IMR-90 (cell line): ENCODE results near the gene CDC42EP2. TPM values are rescaled to one million over a fixed set of nuclear protein-coding genes. Genes with fewer than 3 reads are reported as not detected.

ENCODE experiments used
- ATAC-seq: fragments of 200-7000 bp; cut with Tn5 transposase; 2 replicates; pipeline ENCODE4 v1.9.1; 2020; ENCODE audit warnings: low read depth, mild to moderate bottlenecking, moderate library complexity
- BruUV-seq: library from RNA; stranded (reverse); fragments of 400-500 nt; replicated peaks from 2 replicates; lab custom pipeline; 2021; lab: Mats Ljungman, UMichigan
- CTCF ChIA-PET: fragments of 300-600 bp; formaldehyde crosslinking; extraction: SDS; loops from one replicate; lab custom pipeline; 2021; ENCODE audit warnings: antibody characterized with exemption; lab: Yijun Ruan, JAX
- POLR2A ChIA-PET: fragments of 300-600 bp; sonication (Branson Sonifier 250); formaldehyde crosslinking; loops from one replicate; lab custom pipeline; 2022; ENCODE audit warnings: antibody characterized with exemption; ENCODE audit not compliant: unreplicated experiment; lab: Charles Lee
- DNase-seq: peaks from one replicate; pipeline ENCODE4 v3.0.0; 2013
- H2AFZ ChIP-seq: replicated peaks from 2 replicates; pipeline ENCODE3; 2013; ENCODE audit warnings: low read length, mild to moderate bottlenecking; ENCODE audit not compliant: poor library complexity
- H2AK5ac ChIP-seq: 2 replicates; pipeline ENCODE4 v1.6.1; 2013; ENCODE audit warnings: low read depth, low read length, inconsistent platforms
- H2AK9ac ChIP-seq: replicated peaks from 2 replicates; pipeline ENCODE3; 2013; ENCODE audit warnings: mild to moderate bottlenecking, low read depth, low read length, moderate library complexity; ENCODE audit not compliant: poor library complexity
- H2BK120ac ChIP-seq: 2 replicates; pipeline ENCODE4 v1.6.1; 2013; ENCODE audit warnings: low read depth, low read length, inconsistent platforms
- H2BK15ac ChIP-seq: 3 replicates; pipeline ENCODE4 v1.6.1; 2013; ENCODE audit warnings: low read depth, low read length, inconsistent platforms
- H2BK20ac ChIP-seq: 2 replicates; pipeline ENCODE4 v1.6.1; 2013; ENCODE audit warnings: low read depth, mild to moderate bottlenecking, inconsistent platforms, low read length, moderate library complexity
- H2BK5ac ChIP-seq: 2 replicates; pipeline ENCODE4 v1.6.1; 2013; ENCODE audit warnings: mild to moderate bottlenecking, low read depth, low read length, inconsistent platforms; ENCODE audit not compliant: poor library complexity, severe bottlenecking
- H3K14ac ChIP-seq: replicated peaks from 2 replicates; pipeline ENCODE4 v1.6.1; 2013; ENCODE audit warnings: low read depth, low read length, inconsistent platforms
- H3K18ac ChIP-seq: 2 replicates; pipeline ENCODE4 v1.6.1; 2013; ENCODE audit warnings: low read depth, low read length, control low read depth
- H3K23ac ChIP-seq: 2 replicates; pipeline ENCODE4 v1.6.1; 2013; ENCODE audit warnings: low read depth, low read length, inconsistent platforms
- H3K27ac ChIP-seq: 2 replicates; pipeline ENCODE4 v1.5.1; 2013; ENCODE audit warnings: mild to moderate bottlenecking, control low read depth, low read length; ENCODE audit not compliant: insufficient read depth
- H3K27me3 ChIP-seq: 2 replicates; pipeline ENCODE4 v1.6.1; 2013; ENCODE audit warnings: low read length; ENCODE audit not compliant: control insufficient read depth, insufficient read depth
- H3K36me3 ChIP-seq: 2 replicates; pipeline ENCODE4 v1.6.1; 2013; ENCODE audit warnings: low read length, mixed read lengths; ENCODE audit not compliant: control insufficient read depth, insufficient read depth
- H3K4ac ChIP-seq: 2 replicates; pipeline ENCODE4 v1.6.1; 2013; ENCODE audit warnings: low read depth, low read length, inconsistent platforms
- H3K4me1 ChIP-seq: 2 replicates; pipeline ENCODE4 v1.6.1; 2013; ENCODE audit warnings: low read length, mixed read lengths; ENCODE audit not compliant: control insufficient read depth, insufficient read depth
- H3K4me2 ChIP-seq: 2 replicates; pipeline ENCODE4 v1.6.1; 2013; ENCODE audit warnings: low read depth, mild to moderate bottlenecking, control low read depth, low read length, moderate library complexity
- H3K4me3 ChIP-seq: 2 replicates; pipeline ENCODE4 v1.5.1; 2013; ENCODE audit warnings: low read depth, mild to moderate bottlenecking, control low read depth, low read length, moderate library complexity; ENCODE audit not compliant: insufficient read depth
- H3K56ac ChIP-seq: 2 replicates; pipeline ENCODE4 v1.6.1; 2013; ENCODE audit warnings: low read length, inconsistent platforms; ENCODE audit not compliant: insufficient read depth; ENCODE audit errors: extremely low read depth
- H3K79me1 ChIP-seq, 2 experiments: 2 replicates each; pipeline ENCODE4 v1.6.1; 2013; ENCODE audit warnings: low read length in 2 of 2, inconsistent platforms in 1 of 2, low read depth in 1 of 2
- H3K9ac ChIP-seq: 2 replicates; pipeline ENCODE4 v1.6.1; 2013; ENCODE audit warnings: low read depth, low read length, control low read depth
- H3K9me1 ChIP-seq: 2 replicates; pipeline ENCODE4 v1.6.1; 2013; ENCODE audit warnings: low read length, inconsistent platforms; ENCODE audit not compliant: insufficient read depth
- H3K9me3 ChIP-seq: 2 replicates; pipeline ENCODE4 v1.6.1; 2013; ENCODE audit warnings: low read length; ENCODE audit not compliant: control insufficient read depth, insufficient read depth
- H4K20me1 ChIP-seq: 2 replicates; pipeline ENCODE4 v1.6.1; 2013; ENCODE audit warnings: low read length, inconsistent platforms; ENCODE audit not compliant: insufficient read depth
- H4K5ac ChIP-seq: 2 replicates; pipeline ENCODE4 v1.6.1; 2013; ENCODE audit warnings: mild to moderate bottlenecking, low read depth, low read length, control low read depth
- H4K8ac ChIP-seq, 2 experiments: 2 replicates each; pipeline ENCODE4 v1.6.1; 2013; ENCODE audit warnings: low read depth in 2 of 2, low read length in 2 of 2, control low read depth in 1 of 2, inconsistent platforms in 1 of 2
- H4K91ac ChIP-seq: 2 replicates; pipeline ENCODE4 v1.6.1; 2013; ENCODE audit warnings: low read depth, low read length, inconsistent platforms; ENCODE audit not compliant: insufficient read depth
- BHLHE40 ChIP-seq: fragments of 150-350 bp; IDR thresholded peaks from 2 replicates; pipeline ENCODE4 v1.6.1; 2016; ENCODE audit warnings: mild to moderate bottlenecking, low read depth, low read length
- CEBPB ChIP-seq: IDR thresholded peaks from 2 replicates; pipeline ENCODE4 v1.6.1; 2012; ENCODE audit warnings: low read depth, low read length, improper control_type of control experiment
- CHD1 ChIP-seq: IDR thresholded peaks from 2 replicates; pipeline ENCODE4 v1.6.1; 2012; ENCODE audit warnings: low read depth, low read length, improper control_type of control experiment
- CTCF ChIP-seq: conservative IDR thresholded peaks from 2 replicates; pipeline ENCODE4 v1.5.1; 2012; ENCODE audit warnings: mild to moderate bottlenecking, low read depth, low read length, improper control_type of control experiment
- MAFK ChIP-seq: IDR thresholded peaks from 2 replicates; pipeline ENCODE4 v1.6.1; 2012; ENCODE audit warnings: low read depth, low read length, improper control_type of control experiment
- RFX5 ChIP-seq: IDR thresholded peaks from 2 replicates; pipeline ENCODE4 v1.8.0; 2012; ENCODE audit warnings: low read depth, mild to moderate bottlenecking, low read length, moderate library complexity
- WGBS, 2 experiments: methylation state at CpG; one replicate each; pipeline versions ENCODE4 v1.1.5 to v1.1.7; 2013; ENCODE audit warnings: missing lambda C conversion rate in 2 of 2; ENCODE audit not compliant: insufficient read length in 1 of 2; ENCODE audit errors: extremely low coverage in 2 of 2; 5-methylcytosine and 5-hydroxymethylcytosine counted together
- dilution Hi-C: fragments of 300-500 bp; cut with HindIII; formaldehyde crosslinking; loops from one replicate; pipeline ENCODE4 v1.14.3; 2018; ENCODE audit warnings: low sequenced_read_pairs; ENCODE audit not compliant: unreplicated experiment
- in situ Hi-C: fragments of 300-500 bp; cut with MboI; formaldehyde crosslinking; loops from 3 replicates; pipeline ENCODE4 v1.14.3; 2019; ENCODE audit warnings: low sequenced_read_pairs, inconsistent platforms, mixed read lengths
- intact Hi-C: fragments of 100-400 bp; cut with micrococcal nuclease; formaldehyde crosslinking; loops from 2 replicates; pipeline ENCODE4 v1.10.0; 2022
- polyA plus RNA-seq, 3 experiments: library from polyadenylated mRNA; depleted of rRNA; stranded (reverse); fragments of >200 nt; gene quantifications; 2 replicates each; pipeline ENCODE4 v1.2.3, GENCODE V29; 2012; ENCODE audit warnings: low replicate concordance in 1 of 3
- total RNA-seq: library from RNA; depleted of rRNA; stranded (reverse); fragments of >200 nt; gene quantifications from 2 replicates; pipeline ENCODE4 v1.2.3, GENCODE V29; 2012

CDC42EP2 gene
- total and polyA plus RNA-seq, 2 of the 4 experiments (the other 2 are of a cell fraction): 5.2 to 27.5 TPM

DNA sequence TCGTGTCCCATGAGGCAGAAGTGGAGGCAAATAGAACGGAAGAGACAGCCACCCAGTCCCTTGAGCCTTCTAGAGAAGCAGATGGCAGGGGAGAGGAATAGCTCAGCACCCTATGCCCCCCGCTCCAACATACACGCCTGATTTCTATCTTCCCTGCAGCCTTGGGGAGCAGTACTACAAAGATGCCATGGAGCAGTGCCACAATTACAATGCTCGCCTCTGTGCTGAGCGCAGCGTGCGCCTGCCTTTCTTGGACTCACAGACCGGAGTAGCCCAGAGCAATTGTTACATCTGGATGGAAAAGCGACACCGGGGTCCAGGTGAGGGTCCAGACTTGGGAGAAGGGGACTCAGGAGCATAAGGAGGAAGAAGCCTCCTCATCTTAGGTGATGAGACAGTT is 25.6 kb downstream of the CDC42EP2 start:
- H3K4ac ChIP-seq: no peak overlapping the region
- dilution Hi-C loops (no loop called here), intact Hi-C loops (no loop called here), in situ Hi-C loops (no loop called here)
- no peak overlapping the region for H4K8ac ChIP-seq
- no peak overlapping the region for H2AK5ac ChIP-seq
- no peak overlapping the region for H2BK15ac ChIP-seq
- H3K4me2 ChIP-seq: no peak overlapping the region
- ChIA-PET POLR2A (no interaction called here), CTCF (no interaction called here)
- no peak overlapping the region for H2BK20ac ChIP-seq
- H2BK5ac ChIP-seq: no peak overlapping the region
- no peak overlapping the region for H3K56ac ChIP-seq
- H2AFZ ChIP-seq: no peak overlapping the region
- H4K91ac ChIP-seq: no peak overlapping the region
- peaks cover 39 to 55% of the 10 kb centered on the region in 2 experiments for H3K79me1 ChIP-seq
- H2AK9ac ChIP-seq: no peak overlapping the region
- no TSS peak for BruUV-seq
- no peak overlapping the region for H3K9ac ChIP-seq
- H3K14ac ChIP-seq: no peak overlapping the region
- peaks cover 42% of the 10 kb centered on the region for H4K20me1 ChIP-seq
- H3K23ac ChIP-seq: no peak overlapping the region
- H3K27me3 ChIP-seq: no peaks in the 10 kb centered on the region
- H3K9me1 ChIP-seq: peaks cover 10% of the 10 kb centered on the region
- H3K18ac ChIP-seq: no peak overlapping the region
- DNase-seq (no peak), ATAC-seq (no peak)
- no peak overlapping the region for H2BK120ac ChIP-seq
- H4K5ac ChIP-seq: no peak overlapping the region
- no peak for TF ChIP-seq CEBPB
- no peak for TF ChIP-seq MAFK
- no peak for TF ChIP-seq CHD1
- no peak for TF ChIP-seq RFX5
- no peak for TF ChIP-seq BHLHE40
- no peak for TF ChIP-seq CTCF
- no peak overlapping the region for H3K4me3 ChIP-seq
- H3K27ac ChIP-seq: no peak overlapping the region
- peaks cover 2% of the 10 kb centered on the region; the same call in 1 of the 2 replicates for H3K4me1 ChIP-seq
- WGBS, 2 experiments: 80% methylated on average over 2 of the region's 11 CpGs; no CpG with 5 or more reads in 1 of the 2 experiments
- H3K9me3 ChIP-seq: no peaks in the 10 kb centered on the region
- H3K36me3 ChIP-seq: peaks cover 51% of the 10 kb centered on the region
